NCI-H524 treated with DMSO at 0.1 percent for 48 hours (cell line): Measurements from ENCODE around the gene PITPNM3.

Experiments
- DNase-seq: peaks from one replicate; lab custom pipeline; 2025; lab: John Stamatoyannopoulos, UW

The PITPNM3 gene

GRCh38 chr17:6408276-6408675, 148.1 kb downstream of the PITPNM3 start:
- DNase-seq = no peak

GRCh38 chr17:6402258-6402657, 154.1 kb downstream of the PITPNM3 start:
- DNase-seq = no peak
